ENCODE data around the gene PRPF6.

The PRPF6 gene

DNA sequence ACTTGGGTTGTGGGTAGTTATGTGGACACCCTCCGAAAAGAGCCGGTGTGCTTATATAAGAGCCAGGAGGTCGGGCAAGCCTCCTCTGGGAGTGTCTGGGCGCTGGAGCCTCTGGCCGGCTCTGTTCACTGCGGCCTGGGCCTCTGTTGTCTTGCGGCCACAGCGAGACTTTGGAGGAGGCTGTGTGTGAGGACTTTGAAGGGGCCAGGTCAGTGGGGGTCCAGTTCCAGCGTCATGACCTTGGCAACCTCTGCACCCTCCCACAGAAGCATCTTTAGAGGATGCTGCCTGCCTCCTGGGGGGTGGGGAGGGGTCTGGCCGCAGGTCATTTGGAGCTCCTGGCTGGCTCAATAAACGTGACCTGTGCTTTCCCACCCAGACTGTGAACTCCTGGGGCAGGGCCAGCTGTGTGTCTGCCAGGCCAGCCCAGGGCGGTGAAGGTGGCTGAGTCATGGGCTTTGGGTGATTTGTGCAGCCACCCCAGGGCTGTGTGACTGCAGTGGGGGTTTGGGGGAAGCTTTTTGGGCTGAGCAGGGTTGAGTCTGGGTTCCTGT, 83.3 kb downstream of the PRPF6 start:
- no peak for DNase-seq (ENCODE audit: low read depth)

DNA sequence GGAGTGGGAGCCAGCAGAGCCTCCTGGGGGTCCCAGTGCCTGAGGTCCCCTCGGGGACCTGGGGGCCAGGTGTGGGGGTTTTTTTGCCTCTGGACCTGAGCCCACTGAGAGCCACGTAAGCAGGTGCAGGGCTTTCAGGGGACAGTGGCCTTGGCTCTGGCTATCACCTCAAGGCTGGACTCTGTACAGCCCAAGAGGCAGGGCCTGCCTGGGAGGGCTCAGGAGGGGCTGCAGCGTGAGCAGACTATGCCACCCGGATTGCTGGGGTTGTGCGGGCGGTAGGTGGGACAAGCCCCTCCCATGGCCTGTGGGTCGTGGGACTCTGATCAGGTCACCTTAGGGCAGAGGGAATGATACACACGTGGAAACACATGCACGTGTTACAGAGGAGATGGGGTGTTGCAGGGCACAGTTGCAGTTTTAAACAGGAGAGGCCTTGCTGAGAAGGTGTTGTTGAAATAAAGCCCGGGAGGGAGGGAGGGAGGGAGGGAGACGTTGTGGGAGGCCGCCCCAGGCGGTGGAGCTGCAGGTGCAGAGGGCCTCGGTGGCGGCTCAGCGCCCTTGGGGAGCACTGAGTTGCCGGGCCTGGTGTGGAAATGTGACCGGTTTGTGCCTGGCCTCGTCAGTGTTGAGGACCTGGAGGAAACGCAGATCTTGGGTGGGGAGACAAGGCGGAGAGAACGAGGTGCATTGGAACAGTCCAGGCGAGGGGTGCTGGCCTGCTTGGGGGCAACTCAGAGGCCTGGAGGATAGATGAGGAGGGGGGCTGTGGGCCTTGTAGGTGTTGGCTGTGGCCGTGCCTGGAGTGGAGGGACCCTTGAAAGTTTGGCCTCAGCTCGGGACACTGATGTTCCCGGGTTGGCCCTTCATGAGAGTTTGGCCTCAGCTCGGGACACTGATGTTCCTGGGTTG, 84.4 kb downstream of the PRPF6 start:
- no peak for DNase-seq (ENCODE audit: low read depth)

- peak; percentile 39 for DNase-seq (ENCODE audit: low read depth)
These were observed 85.0 kb downstream of the PRPF6 start for GRCh38 chr20:64065974-64066343.

GRCh38 chr20:64067005-64067632, 86.2 kb downstream of the PRPF6 start:
- DNase-seq (ENCODE audit: low read depth), result no peak

GRCh38 chr20:64067733-64068307, 86.9 kb downstream of the PRPF6 start:
- no peak for DNase-seq (ENCODE audit: low read depth)

- no peak for DNase-seq (ENCODE audit: low read depth)
These were observed 87.7 kb downstream of the PRPF6 start for GRCh38 chr20:64068386-64069208.

- DNase-seq (ENCODE audit: low read depth), result no peak
These were observed 88.3 kb downstream of the PRPF6 start for GRCh38 chr20:64069209-64069613.

DNA sequence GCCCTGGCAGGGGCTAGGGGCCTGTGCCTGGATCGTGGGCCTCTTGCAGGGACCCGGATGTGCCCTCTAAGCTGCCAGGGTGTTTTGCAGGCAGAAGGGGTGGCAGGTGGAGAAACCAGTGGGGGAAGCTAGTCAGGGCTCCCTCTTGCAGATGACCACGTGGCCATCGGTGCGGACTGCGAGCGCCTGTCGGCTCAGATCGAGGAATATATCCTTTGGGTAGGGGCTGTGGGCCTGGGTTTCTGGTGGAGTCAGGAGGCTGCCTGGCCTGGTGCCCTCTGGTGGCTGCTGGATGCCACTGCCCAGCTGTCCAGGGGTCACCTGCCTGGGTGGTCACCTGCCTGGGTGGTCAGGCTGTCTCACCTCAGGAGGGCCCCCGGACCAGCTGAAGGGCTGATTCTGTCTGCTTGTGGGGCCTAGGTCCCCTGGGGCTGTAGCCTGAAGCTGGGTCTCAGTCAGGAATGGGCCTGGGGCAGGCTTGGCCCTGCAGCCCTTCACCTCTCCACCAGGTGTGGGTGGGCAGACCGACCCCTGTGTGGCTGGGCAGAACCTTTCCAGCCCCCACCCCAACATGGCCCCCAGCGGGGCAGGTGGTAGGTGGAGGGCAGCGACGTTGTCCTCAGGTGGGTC, 88.8 kb downstream of the PRPF6 start:
- DNase-seq (ENCODE audit: low read depth), result no peak

GRCh38 chr20:64070244-64070993, 89.5 kb downstream of the PRPF6 start:
- DNase-seq (ENCODE audit: low read depth), result no peak

DNA sequence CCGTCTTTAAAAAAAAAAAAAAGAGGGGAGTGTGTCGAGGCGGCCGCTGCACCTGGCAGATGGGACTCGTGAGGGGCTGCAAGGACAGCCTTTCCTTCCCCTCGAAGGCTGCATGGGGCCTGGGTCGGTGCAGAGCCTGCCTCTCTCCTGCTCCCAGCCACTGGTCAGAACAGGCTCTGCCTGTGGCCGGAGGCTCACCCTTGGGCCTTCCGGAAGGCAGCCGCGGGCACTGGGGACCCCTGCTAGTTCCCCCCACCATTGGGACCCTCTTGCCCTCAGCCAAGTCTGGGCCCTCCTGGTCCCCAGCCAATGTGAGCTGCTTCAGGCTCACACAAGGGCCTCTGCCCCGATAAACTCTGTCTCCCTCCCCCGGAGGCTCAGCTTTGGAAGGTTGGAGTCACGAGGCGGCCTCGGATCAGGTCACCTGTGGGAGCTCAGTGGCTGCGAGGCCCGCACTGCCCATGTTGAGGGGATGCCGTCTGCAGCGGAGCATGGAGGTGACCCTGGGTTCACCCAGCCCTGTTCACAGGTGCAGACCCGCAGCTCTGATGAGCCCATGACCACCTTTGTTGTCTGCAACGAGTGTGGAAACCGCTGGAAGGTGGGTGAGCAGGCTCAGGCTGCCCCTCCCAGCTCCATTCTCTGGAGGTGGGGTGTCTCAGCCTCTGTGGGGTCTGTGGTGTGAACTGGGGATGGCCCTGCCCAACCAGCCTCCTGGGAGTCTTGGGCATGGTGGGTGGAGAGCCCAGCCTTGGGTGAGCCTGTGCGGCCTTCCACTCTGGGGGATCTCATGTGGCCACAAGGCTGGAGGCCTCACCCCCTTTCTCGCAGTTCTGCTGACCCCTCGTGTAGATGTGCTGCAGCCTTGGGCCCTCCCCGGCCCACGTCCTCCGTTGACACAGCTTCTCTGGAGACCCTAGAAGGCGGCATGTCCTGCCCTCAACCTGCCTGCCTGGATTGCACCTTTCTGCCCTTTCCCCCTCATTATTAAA, 90.7 kb downstream of the PRPF6 start:
- no peak for DNase-seq (ENCODE audit: low read depth)

DNA sequence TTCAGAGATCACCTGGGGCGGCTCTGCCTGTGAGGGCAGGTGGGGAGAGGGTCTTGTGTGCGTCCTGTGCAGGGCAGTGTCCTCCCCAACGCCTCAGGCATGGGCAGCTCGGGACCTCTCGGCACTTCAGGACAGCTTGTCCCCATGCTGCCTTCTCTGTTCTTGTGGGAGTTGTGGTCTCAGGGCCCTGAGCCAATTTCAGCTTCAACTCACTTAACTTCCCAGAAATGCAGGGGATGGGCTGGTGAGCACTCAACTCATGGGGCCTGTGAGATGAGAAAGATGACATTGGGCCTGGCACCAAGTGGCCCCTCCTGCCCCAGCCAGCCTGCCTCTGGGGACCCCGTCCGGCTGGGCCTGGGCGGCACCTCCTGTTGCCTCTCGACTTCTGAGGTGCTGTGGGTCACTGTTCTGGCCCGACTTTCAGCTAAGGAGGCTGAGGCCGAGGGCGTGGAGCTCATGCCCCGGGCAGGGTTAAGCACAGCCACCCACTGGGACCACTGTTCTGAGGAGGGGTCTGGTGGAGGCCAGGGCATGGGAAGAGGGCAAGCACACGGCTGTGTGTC, 91.6 kb downstream of the PRPF6 start:
- DNase-seq (ENCODE audit: low read depth), result no peak

- no peak for DNase-seq (ENCODE audit: low read depth)
These were observed 92.7 kb downstream of the PRPF6 start for GRCh38 chr20:64073476-64074183.

GRCh38 chr20:64074184-64074789, 93.4 kb downstream of the PRPF6 start:
- no peak for DNase-seq (ENCODE audit: low read depth)

- DNase-seq (ENCODE audit: low read depth), result no peak
These were observed 94.0 kb downstream of the PRPF6 start for GRCh38 chr20:64074963-64075362.

DNA sequence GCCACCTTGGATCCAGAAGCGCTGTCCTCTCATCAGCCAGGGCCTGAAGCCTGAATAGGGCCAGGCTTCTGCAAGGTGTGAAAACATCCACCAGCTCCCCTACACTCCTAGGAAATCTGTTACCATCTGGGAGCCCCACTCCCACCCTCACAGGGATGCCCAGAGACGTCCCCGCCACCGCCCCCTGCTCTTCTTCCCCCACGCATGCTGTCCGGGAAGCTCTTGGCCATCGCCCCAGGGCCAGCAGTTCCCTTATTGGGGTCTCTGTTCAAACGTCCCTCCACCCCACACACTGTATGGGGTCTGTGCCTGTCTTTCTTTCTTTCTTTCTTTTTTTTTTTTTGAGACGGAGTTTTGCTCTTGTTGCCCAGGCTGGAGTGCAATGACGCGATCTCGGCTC, 94.6 kb downstream of the PRPF6 start:
- DNase-seq (ENCODE audit: low read depth), result no peak

DNA sequence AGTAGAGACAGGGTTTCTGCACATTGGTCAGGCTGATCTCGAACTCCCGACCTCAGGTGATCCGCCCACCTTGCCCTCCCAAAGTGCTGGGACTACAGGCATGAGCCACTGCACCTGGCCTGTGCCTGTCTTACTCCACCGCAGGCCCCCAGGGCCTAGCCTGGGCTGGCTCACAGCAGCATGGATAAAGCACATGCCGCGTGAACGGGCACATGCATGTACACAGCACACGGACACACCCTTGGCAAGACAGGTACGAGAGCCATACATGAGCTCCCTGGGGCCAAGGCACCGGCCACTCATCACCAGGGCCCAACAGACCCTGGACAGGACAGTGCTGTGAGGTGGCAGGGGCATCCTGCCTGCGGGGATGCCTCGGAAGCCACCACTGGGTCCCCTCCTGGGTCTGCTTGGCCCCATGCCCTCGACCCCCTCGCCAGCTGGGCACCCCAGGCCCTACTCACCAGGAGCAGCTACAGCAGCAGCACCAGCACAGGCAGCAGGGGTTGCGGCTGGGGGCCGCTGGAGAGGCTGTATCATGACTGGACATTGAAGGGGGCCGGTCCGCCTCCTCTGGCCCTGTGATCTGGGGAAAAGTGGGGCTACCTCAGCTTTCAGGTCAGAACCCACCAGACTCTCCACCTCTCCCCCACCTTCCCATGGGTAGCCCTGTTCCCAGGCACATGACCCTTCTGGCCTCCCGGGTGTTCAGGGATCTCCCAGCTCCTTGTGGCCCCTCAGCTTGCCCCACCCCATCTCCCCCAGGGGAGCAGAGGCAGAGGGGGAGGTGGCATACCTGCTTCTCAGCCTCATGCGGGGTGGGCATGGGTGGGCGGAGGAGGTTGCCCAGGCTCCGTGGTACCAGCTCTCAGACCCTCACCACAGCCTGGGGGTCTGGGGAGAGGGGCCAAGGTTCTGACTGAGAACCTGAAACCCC, 95.4 kb downstream of the PRPF6 start:
- DNase-seq (ENCODE audit: low read depth), result no peak

DNA sequence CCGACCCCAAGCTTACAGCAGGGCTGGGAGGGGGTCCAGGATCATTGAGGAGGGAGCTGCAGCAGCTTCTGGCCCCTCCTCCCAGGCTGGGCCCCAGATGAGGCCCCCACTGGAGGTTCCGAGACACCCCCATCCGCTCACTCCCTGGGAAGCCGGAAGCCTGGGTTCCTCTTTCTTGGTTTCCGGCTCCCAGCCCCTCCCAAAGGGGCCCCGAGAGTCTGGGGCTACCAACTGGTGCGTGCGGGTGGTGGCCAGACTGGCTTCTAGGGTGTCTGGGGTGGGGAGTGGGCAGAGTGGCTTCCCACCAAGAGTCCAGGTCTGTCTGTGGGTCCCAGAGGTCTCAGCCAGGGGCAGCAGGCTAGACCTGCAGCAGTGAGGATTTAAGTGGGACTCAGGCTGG, 96.2 kb downstream of the PRPF6 start:
- no peak for DNase-seq (ENCODE audit: low read depth)
